Right atrium auricular region (tissue), 2 donors: ENCODE results near the gene FNBP1. TPM values are rescaled to one million over a fixed set of nuclear protein-coding genes. Genes with fewer than 3 reads are reported as not detected.
"Not testable (repeated sequence)": the region's sequence is repeated elsewhere in the genome, so short reads cannot be mapped to it uniquely, and the experiment has no call there.

Experiments
- DNase-seq: peaks from one replicate; pipeline ENCODE4 v3.0.0-alpha.2; 2019; ENCODE audit warnings: low spot score
- H3K27ac ChIP-seq, 2 donors: fragments of 200-600 bp; sonication (generic); 1 replicate in 1 of 2; 2 replicates in 1 of 2; pipeline ENCODE4 v1.5.1; 2016 to 2019
- H3K27me3 ChIP-seq, 2 donors: fragments of 200-600 bp; sonication (generic); one replicate each; pipeline versions ENCODE4 v1.5.1 to v1.6.0; 2017 to 2019
- H3K36me3 ChIP-seq: fragments of 200-600 bp; sonication (generic); one replicate; pipeline ENCODE4 v1.5.1; 2016
- H3K4me1 ChIP-seq, 2 donors: fragments of 200-600 bp; sonication (generic); one replicate each; pipeline versions ENCODE4 v1.5.1 to v1.6.0; 2017 to 2019
- H3K4me3 ChIP-seq, 2 donors: fragments of 200-600 bp; sonication (generic); 1 replicate in 1 of 2; 2 replicates in 1 of 2; pipeline ENCODE4 v1.5.1; 2017 to 2019; ENCODE audit warnings: mild to moderate bottlenecking in 1 of 2, moderate library complexity in 1 of 2
- H3K9me3 ChIP-seq, 2 donors: fragments of 200-600 bp; sonication (generic); one replicate each; pipeline ENCODE4 v1.5.1; 2019
- CTCF ChIP-seq, 2 donors: fragments of 200-600 bp; sonication (generic); IDR thresholded peaks; one replicate each; pipeline ENCODE4 v1.5.1; 2019; ENCODE audit warnings: antibody characterized with exemption in 2 of 2
- total RNA-seq, 2 donors: library from RNA; depleted of rRNA; stranded (reverse); fragments of >200 nt; gene quantifications; one replicate each; pipeline ENCODE4 v1.1.0, GENCODE V29; 2016

Gene FNBP1
- total RNA-seq, 2 donors from 2014 or later: 18.0 to 24.1 TPM

DNA sequence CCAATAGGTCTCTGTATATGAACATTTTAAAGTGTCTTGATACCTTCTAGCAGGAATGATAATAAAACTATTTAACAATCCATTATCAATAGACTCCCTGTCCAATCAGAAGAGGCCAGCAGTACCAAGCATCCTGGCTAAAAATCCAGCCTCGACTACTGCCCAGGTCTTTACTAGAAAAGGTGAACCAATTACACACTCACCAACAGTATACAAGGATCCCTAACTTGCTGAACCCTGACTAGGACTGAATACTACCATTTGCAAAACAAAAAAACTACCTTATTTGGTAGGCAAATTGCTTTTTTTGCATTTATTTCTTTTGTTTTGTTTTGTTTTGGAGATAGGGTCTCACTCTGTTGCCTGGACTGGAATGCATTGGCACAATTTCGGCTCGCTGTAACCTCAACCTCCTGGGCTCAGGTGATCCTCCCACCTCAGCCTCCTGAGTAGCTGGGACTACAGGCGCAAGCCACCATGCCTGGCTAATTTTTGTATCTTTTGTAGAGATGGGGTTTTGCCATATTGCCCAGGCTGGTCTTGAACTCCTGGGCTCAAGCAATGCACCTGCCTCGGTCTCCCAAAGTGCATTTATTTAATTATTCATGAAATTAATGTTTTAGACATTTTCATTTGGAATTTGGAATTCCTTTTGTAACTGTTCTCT lies 27.5 kb downstream of the FNBP1 start:
- Histone ChIP-seq H3K4me3 (no peak overlapping the region), H3K27me3 (no peaks in the 10 kb centered on the region), H3K4me1 (no peaks in the 10 kb centered on the region), H3K27ac (no peak overlapping the region), H3K36me3 (no peaks in the 10 kb centered on the region), H3K9me3 (peaks cover 0 to 15% of the 10 kb centered on the region in 2 donors)
- no peak for DNase-seq
- TF ChIP-seq CTCF (IDR thresholded peaks at IDR 0.05): no peak

- no peaks in the 10 kb centered on the region for H3K4me1 ChIP-seq
- no peaks in the 10 kb centered on the region for H3K27me3 ChIP-seq
- H3K4me3 ChIP-seq: no peak overlapping the region
- DNase-seq: no peak
- no peaks in the 10 kb centered on the region for H3K36me3 ChIP-seq
- peaks cover 0 to 15% of the 10 kb centered on the region in 2 donors for H3K9me3 ChIP-seq
- H3K27ac ChIP-seq: no peak overlapping the region
- TF ChIP-seq CTCF (IDR thresholded peaks at IDR 0.05): no peak
These were observed 29.7 kb downstream of the FNBP1 start for GRCh38 chr9:130013326-130013725.

- Histone ChIP-seq H3K4me1 (no peaks in the 10 kb centered on the region), H3K4me3 (no peak overlapping the region), H3K27me3 (no peaks in the 10 kb centered on the region), H3K27ac (no peak overlapping the region), H3K36me3 (no peaks in the 10 kb centered on the region), H3K9me3 (peaks cover 0 to 9% of the 10 kb centered on the region in 2 donors)
- DNase-seq: no peak
- TF ChIP-seq CTCF (IDR thresholded peaks at IDR 0.05): no peak
These were observed 32.6 kb downstream of the FNBP1 start for GRCh38 chr9:130010151-130010988.

- not testable (repeated sequence) for H3K9me3 ChIP-seq, H3K4me1 ChIP-seq, H3K36me3 ChIP-seq, H3K27me3 ChIP-seq, H3K4me3 ChIP-seq, DNase-seq, H3K27ac ChIP-seq
These were observed 33.4 kb downstream of the FNBP1 start for GRCh38 chr9:130009546-130009945.

DNA sequence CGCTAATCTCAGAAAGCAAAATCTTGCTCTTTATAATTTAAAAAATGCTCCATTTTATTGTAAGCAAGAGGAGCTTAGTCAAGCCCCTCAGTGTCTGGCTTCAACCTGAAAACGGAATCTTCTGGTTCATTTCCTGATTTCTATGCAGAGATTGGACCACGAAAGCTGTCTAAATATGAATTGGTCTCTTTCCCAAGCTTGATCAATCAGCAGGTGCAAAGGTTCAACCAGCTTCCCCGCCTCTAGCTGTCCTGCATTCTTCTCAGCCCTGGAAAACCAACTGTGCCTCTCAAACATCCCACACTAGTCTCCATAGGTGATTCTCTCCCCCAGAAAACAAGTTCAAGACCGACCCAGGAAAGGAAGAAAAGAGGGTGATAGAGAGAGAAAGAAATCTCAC lies 34.5 kb downstream of the FNBP1 start:
- no peak for TF ChIP-seq CTCF (IDR thresholded peaks at IDR 0.05)
- Histone ChIP-seq H3K27ac (no peak overlapping the region), H3K27me3 (no peaks in the 10 kb centered on the region), H3K36me3 (no peaks in the 10 kb centered on the region), H3K9me3 (peaks cover 0 to 9% of the 10 kb centered on the region in 2 donors), H3K4me3 (no peak overlapping the region), H3K4me1 (no peaks in the 10 kb centered on the region)
- no peak for DNase-seq

GRCh38 chr9:130006952-130007351 lies 36.0 kb downstream of the FNBP1 start:
- H3K4me3 ChIP-seq, H3K4me1 ChIP-seq, H3K27me3 ChIP-seq, DNase-seq, H3K27ac ChIP-seq, H3K9me3 ChIP-seq, H3K36me3 ChIP-seq: not testable (repeated sequence)
